Measurements from ENCODE around the gene BOK.

BOK gene

GRCh38 chr2:241531161-241531722 lies 27.3 kb upstream of the BOK start:
- no peak for DNase-seq (ENCODE audit: low read depth in 1 of 2, low spot score in 1 of 2)
- TF ChIP-seq JUND (IDR thresholded peaks at IDR 0.05; ENCODE audit: low read depth), result no peak
- in situ Hi-C loops (cut with HindIII; ENCODE audit: low pct_unique_long_range_greater_than_20kb, low sequenced_read_pairs), result no loop called here

GRCh38 chr2:241532168-241532567 lies 26.4 kb upstream of the BOK start:
- no peak for TF ChIP-seq JUND (IDR thresholded peaks at IDR 0.05; ENCODE audit: low read depth)
- no peak for DNase-seq (ENCODE audit: low read depth in 1 of 2, low spot score in 1 of 2)
- in situ Hi-C loops (cut with HindIII; ENCODE audit: low pct_unique_long_range_greater_than_20kb, low sequenced_read_pairs), result no loop called here

GRCh38 chr2:241532733-241533601 lies 25.6 kb upstream of the BOK start:
- in situ Hi-C loops (cut with HindIII; ENCODE audit: low pct_unique_long_range_greater_than_20kb, low sequenced_read_pairs), result no loop called here
- no peak for DNase-seq (ENCODE audit: low read depth in 1 of 2, low spot score in 1 of 2)
- TF ChIP-seq JUND (IDR thresholded peaks at IDR 0.05; ENCODE audit: low read depth), result no peak

GRCh38 chr2:241534293-241534692 lies 24.3 kb upstream of the BOK start:
- TF ChIP-seq JUND (IDR thresholded peaks at IDR 0.05; ENCODE audit: low read depth), result no peak
- DNase-seq (ENCODE audit: low read depth in 1 of 2, low spot score in 1 of 2), result no peak
- in situ Hi-C loops (cut with HindIII; ENCODE audit: low pct_unique_long_range_greater_than_20kb, low sequenced_read_pairs), result no loop called here

- in situ Hi-C loops (cut with HindIII; ENCODE audit: low pct_unique_long_range_greater_than_20kb, low sequenced_read_pairs), result no loop called here
- DNase-seq (ENCODE audit: low read depth in 1 of 2, low spot score in 1 of 2), result no peak
- TF ChIP-seq JUND (IDR thresholded peaks at IDR 0.05; ENCODE audit: low read depth), result no peak
Measured at GRCh38 chr2:241534701-241535375, 23.7 kb upstream of the BOK start.

GRCh38 chr2:241535871-241536655 lies 22.5 kb upstream of the BOK start:
- no peak for TF ChIP-seq JUND (IDR thresholded peaks at IDR 0.05; ENCODE audit: low read depth)
- in situ Hi-C loops (cut with HindIII; ENCODE audit: low pct_unique_long_range_greater_than_20kb, low sequenced_read_pairs), result no loop called here
- no peak for DNase-seq (ENCODE audit: low read depth in 1 of 2, low spot score in 1 of 2)

- DNase-seq (ENCODE audit: low read depth in 1 of 2, low spot score in 1 of 2), result no peak
- in situ Hi-C loops (cut with HindIII; ENCODE audit: low pct_unique_long_range_greater_than_20kb, low sequenced_read_pairs), result no loop called here
- no peak for TF ChIP-seq JUND (IDR thresholded peaks at IDR 0.05; ENCODE audit: low read depth)
Measured at GRCh38 chr2:241538838-241539615, 19.5 kb upstream of the BOK start.

GRCh38 chr2:241539616-241540374 lies 18.8 kb upstream of the BOK start:
- TF ChIP-seq JUND (IDR thresholded peaks at IDR 0.05; ENCODE audit: low read depth), result no peak
- in situ Hi-C loops (cut with HindIII; ENCODE audit: low pct_unique_long_range_greater_than_20kb, low sequenced_read_pairs), result no loop called here
- no peak for DNase-seq (ENCODE audit: low read depth in 1 of 2, low spot score in 1 of 2)

- in situ Hi-C loops (cut with HindIII; ENCODE audit: low pct_unique_long_range_greater_than_20kb, low sequenced_read_pairs), result no loop called here
- peak; percentile 34 to 39 for DNase-seq (ENCODE audit: low read depth in 1 of 2, low spot score in 1 of 2)
- no peak for TF ChIP-seq JUND (IDR thresholded peaks at IDR 0.05; ENCODE audit: low read depth)
Measured at GRCh38 chr2:241540401-241540770, 18.2 kb upstream of the BOK start.

- DNase-seq (ENCODE audit: low read depth in 1 of 2, low spot score in 1 of 2), result peak; percentile 73 to 87
- in situ Hi-C loops (cut with HindIII; ENCODE audit: low pct_unique_long_range_greater_than_20kb, low sequenced_read_pairs), result no loop called here
- TF ChIP-seq JUND (IDR thresholded peaks at IDR 0.05; ENCODE audit: low read depth), result no peak
Measured at GRCh38 chr2:241540771-241541561, 17.6 kb upstream of the BOK start.

Measured in T47D (cell line).